HepG2 (cell line): ENCODE results near the gene CCR8. TPM values are rescaled to one million over a fixed set of nuclear protein-coding genes. Genes with fewer than 3 reads are reported as not detected.

ENCODE experiments used
- ARID4A ChIP-seq: sonication (generic); formaldehyde crosslinking; IDR thresholded peaks from 2 replicates; pipeline ENCODE4 v1.5.0; 2020; ENCODE audit warnings: mild to moderate bottlenecking, missing genetic modification reagents, borderline replicate concordance
- FOXA3 ChIP-seq: IDR thresholded peaks from 2 replicates; pipeline ENCODE4 v1.6.1; 2016; ENCODE audit warnings: missing genetic modification reagents, missing compliant biosample characterization
- FOXJ3 ChIP-seq: sonication (generic); formaldehyde crosslinking; IDR thresholded peaks from 2 replicates; pipeline ENCODE4 v1.4.0; 2020; ENCODE audit warnings: missing genetic modification reagents, mild to moderate bottlenecking, borderline replicate concordance
- HIVEP1 ChIP-seq: sonication (generic); formaldehyde crosslinking; IDR thresholded peaks from 2 replicates; pipeline ENCODE4 v1.4.0; 2020; ENCODE audit warnings: mild to moderate bottlenecking, missing genetic modification reagents
- HMGXB4 ChIP-seq, 2 experiments: sonication (generic) in 1 of 2; formaldehyde crosslinking in 1 of 2; IDR thresholded peaks; 2 replicates each; pipeline versions ENCODE4 v1.4.0 to v1.6.1; 2018 to 2020; ENCODE audit warnings: missing genetic modification reagents in 2 of 2, borderline replicate concordance in 1 of 2, low read depth in 1 of 2, mild to moderate bottlenecking in 1 of 2, missing biosample characterization in 1 of 2
- KDM3A ChIP-seq: IDR thresholded peaks from 2 replicates; pipeline ENCODE4 v1.6.1; 2018; ENCODE audit warnings: low read depth, missing compliant biosample characterization
- NFKBIZ ChIP-seq: IDR thresholded peaks from 2 replicates; pipeline ENCODE4 v1.6.1; 2018; ENCODE audit warnings: missing genetic modification reagents, missing compliant biosample characterization
- NKX3-1 ChIP-seq: sonication (generic); formaldehyde crosslinking; IDR thresholded peaks from 2 replicates; pipeline ENCODE4 v1.5.0; 2020; ENCODE audit warnings: missing genetic modification reagents
- PITX1 ChIP-seq: sonication (generic); formaldehyde crosslinking; IDR thresholded peaks from 2 replicates; pipeline ENCODE4 v1.5.1; 2020; ENCODE audit warnings: mild to moderate bottlenecking, missing genetic modification reagents
- PLRG1 ChIP-seq: fragments of 450-650 bp; conservative IDR thresholded peaks from 2 replicates; pipeline ENCODE4 v1.6.1; 2016
- POLR2G ChIP-seq: fragments of 200-400 bp; formaldehyde crosslinking; IDR thresholded peaks from 2 replicates; pipeline ENCODE4 v1.6.1; 2018; ENCODE audit warnings: mild to moderate bottlenecking, low read depth, low read length, moderate library complexity
- REXO4 ChIP-seq: sonication (generic); formaldehyde crosslinking; IDR thresholded peaks from 2 replicates; pipeline ENCODE4 v1.8.0; 2022; ENCODE audit warnings: missing genetic modification reagents, mild to moderate bottlenecking, borderline replicate concordance
- SAFB2 ChIP-seq: sonication (generic); formaldehyde crosslinking; IDR thresholded peaks from 2 replicates; pipeline ENCODE4 v1.5.1; 2020; ENCODE audit warnings: missing genetic modification reagents, low read depth, mild to moderate bottlenecking, borderline replicate concordance
- SIN3A ChIP-seq: IDR thresholded peaks from 2 replicates; pipeline ENCODE4 v1.6.1; 2011; ENCODE audit warnings: low read depth, mild to moderate bottlenecking, control low read depth, low read length, borderline replicate concordance
- SMC3 ChIP-seq: IDR thresholded peaks from 2 replicates; pipeline ENCODE4 v1.6.1; 2011; ENCODE audit warnings: low read length, improper control_type of control experiment
- THRA ChIP-seq: sonication (generic); formaldehyde crosslinking; IDR thresholded peaks from 2 replicates; pipeline ENCODE4 v1.4.0; 2020; ENCODE audit warnings: missing genetic modification reagents, borderline replicate concordance
- TSC22D2 ChIP-seq: sonication (generic); formaldehyde crosslinking; IDR thresholded peaks from 2 replicates; pipeline ENCODE4 v1.5.1; 2020; ENCODE audit warnings: missing genetic modification reagents, mild to moderate bottlenecking, borderline replicate concordance
- ZBTB42 ChIP-seq: sonication (generic); formaldehyde crosslinking; IDR thresholded peaks from 2 replicates; pipeline ENCODE4 v1.5.0; 2020; ENCODE audit warnings: mild to moderate bottlenecking, missing genetic modification reagents
- ZEB1 ChIP-seq: IDR thresholded peaks from 2 replicates; pipeline ENCODE4 v1.6.1; 2012; ENCODE audit warnings: mild to moderate bottlenecking, low read depth, inconsistent platforms; ENCODE audit not compliant: insufficient replicate concordance
- ZFP62 ChIP-seq: sonication (generic); formaldehyde crosslinking; IDR thresholded peaks from 2 replicates; pipeline ENCODE4 v1.4.0; 2020; ENCODE audit warnings: missing genetic modification reagents
- ZNF343 ChIP-seq: sonication (generic); formaldehyde crosslinking; IDR thresholded peaks from 2 replicates; pipeline ENCODE4 v1.4.0; 2020; ENCODE audit warnings: mild to moderate bottlenecking, missing genetic modification reagents
- ZNF382 ChIP-seq: sonication (generic); formaldehyde crosslinking; IDR thresholded peaks from 2 replicates; pipeline ENCODE4 v1.5.0; 2020; ENCODE audit warnings: missing genetic modification reagents, mild to moderate bottlenecking, borderline replicate concordance
- ZNF430 ChIP-seq: sonication (generic); formaldehyde crosslinking; IDR thresholded peaks from 2 replicates; pipeline ENCODE4 v1.9.0; 2021; ENCODE audit warnings: mild to moderate bottlenecking, missing genetic modification reagents
- ZNF616 ChIP-seq: sonication (generic); formaldehyde crosslinking; IDR thresholded peaks from 2 replicates; pipeline ENCODE4 v1.5.0; 2020; ENCODE audit warnings: low read depth, mild to moderate bottlenecking, missing genetic modification reagents
- polyA plus RNA-seq, 8 experiments: library from polyadenylated mRNA; depleted of rRNA in 3 of 8; stranded (reverse) in 7 of 8; unstranded in 1 of 8; fragments of >200 nt; fragmentation: Illumina TruSeq in 4 of 8; extraction: Trizol in 4 of 8; gene quantifications; 2 replicates each; pipeline versions ENCODE4 v1.2.1 to v1.2.3, GENCODE V29; 2011 to 2016; ENCODE audit warnings: low read depth in 4 of 8, missing spikeins in 1 of 8, mixed read lengths in 1 of 8; ENCODE audit not compliant: insufficient read depth in 1 of 8
- total RNA-seq, 5 experiments: library from RNA; depleted of rRNA; stranded (reverse); fragments of >200 nt; fragmentation: Illumina TruSeq; extraction: Trizol; gene quantifications; 2 replicates each; pipeline ENCODE4 v1.2.3, GENCODE V29; 2016; ENCODE audit warnings: low read depth in 1 of 5

Gene CCR8
- total and polyA plus RNA-seq, 2 of the 13 experiments (the other 11 are each of a cell fraction or from before 2014, with no cell fraction given), result not detected

- TF ChIP-seq REXO4 (CRISPR knock-in tag), result no peak
- no peak for TF ChIP-seq POLR2G
- TF ChIP-seq SAFB2 (CRISPR knock-in tag), result no peak
- no peak for TF ChIP-seq HIVEP1 (CRISPR knock-in tag)
- TF ChIP-seq THRA (CRISPR knock-in tag), result no peak
- no peak for TF ChIP-seq ZEB1
- 0 out of 2 replicates have a peak, but pooled peaks have one; percentile 5 for TF ChIP-seq FOXA3
- TF ChIP-seq KDM3A (CRISPR knock-in tag), result no peak
- TF ChIP-seq FOXJ3 (CRISPR knock-in tag), result no peak
- no peak for TF ChIP-seq PLRG1
- peak; percentile 75 for TF ChIP-seq SMC3
- no peak for TF ChIP-seq NKX3-1 (CRISPR knock-in tag)
- no peak for TF ChIP-seq ARID4A (CRISPR knock-in tag)
- TF ChIP-seq ZNF382 (CRISPR knock-in tag), result no peak
- no peak for TF ChIP-seq NFKBIZ
- TF ChIP-seq ZBTB42 (CRISPR knock-in tag), result no peak
- TF ChIP-seq ZFP62, result no peak
- no peak for TF ChIP-seq PITX1
- no peak for TF ChIP-seq ZNF430
- TF ChIP-seq ZNF616 (CRISPR knock-in tag), result no peak
- no peak for TF ChIP-seq SIN3A
- TF ChIP-seq HMGXB4 (CRISPR knock-in tag; IDR thresholded peaks at IDR 0.05; ENCODE audit: borderline replicate concordance in 1 of 2, low read depth in 1 of 2), result peak in 1 of 2 experiments; percentile 33; a peak in 1 of 4 replicates
- TF ChIP-seq ZNF343 (CRISPR knock-in tag), result no peak
- no peak for TF ChIP-seq TSC22D2 (CRISPR knock-in tag)
Observed at GRCh38 chr3:39378088-39378487, 48.6 kb downstream of the CCR8 start (continued).
